ENCODE measurements around the gene SPINT4.
"Not testable (repeated sequence)": the region's sequence is repeated elsewhere in the genome, so short reads cannot be mapped to it uniquely, and the experiment has no call there.

SPINT4 gene

DNA sequence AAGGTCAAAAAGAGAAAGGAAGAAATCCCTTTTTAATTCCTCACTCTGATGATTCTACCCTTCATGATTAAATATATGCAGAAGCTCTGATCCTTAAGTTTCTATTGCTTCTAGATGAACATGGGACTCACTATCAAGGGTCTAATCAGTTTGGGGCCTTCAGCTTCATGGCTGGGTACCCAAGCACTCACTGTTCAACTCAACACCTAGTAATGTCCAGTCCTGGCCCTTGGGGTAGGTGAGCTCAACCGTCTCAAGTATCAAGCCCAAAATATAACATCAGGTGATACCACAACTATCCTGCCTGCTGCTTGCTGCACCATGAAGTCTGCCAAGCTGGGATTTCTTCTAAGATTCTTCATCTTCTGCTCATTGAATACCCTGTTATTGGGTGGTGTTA is at the start of gene SPINT4:
TSS of gene SPINT4 (plus strand) at position 301 of the 400 bp plus-strand sequence. CDS start at position 322, 21 bp downstream.
- no peak for DNase-seq

DNA sequence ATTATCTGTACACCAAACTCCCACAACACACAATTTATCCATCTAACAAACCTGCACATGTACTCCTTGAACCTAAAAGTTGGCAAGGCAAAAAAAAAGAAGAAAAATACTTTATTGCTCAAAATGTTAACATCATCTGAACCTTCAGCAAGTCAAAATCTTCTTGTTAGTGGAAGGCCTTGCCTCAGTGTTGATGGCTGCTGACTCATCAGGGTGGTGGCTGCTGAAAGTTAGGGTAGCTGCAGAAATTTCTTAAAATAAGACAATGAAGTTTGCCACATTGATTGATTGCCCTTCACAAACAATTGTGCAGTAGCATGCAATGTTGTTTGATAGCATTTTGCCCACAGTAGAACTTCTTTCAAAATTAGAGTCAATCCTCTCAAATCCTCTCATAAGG is 49.4 kb upstream of the SPINT4 start:
- no peak for DNase-seq

DNA sequence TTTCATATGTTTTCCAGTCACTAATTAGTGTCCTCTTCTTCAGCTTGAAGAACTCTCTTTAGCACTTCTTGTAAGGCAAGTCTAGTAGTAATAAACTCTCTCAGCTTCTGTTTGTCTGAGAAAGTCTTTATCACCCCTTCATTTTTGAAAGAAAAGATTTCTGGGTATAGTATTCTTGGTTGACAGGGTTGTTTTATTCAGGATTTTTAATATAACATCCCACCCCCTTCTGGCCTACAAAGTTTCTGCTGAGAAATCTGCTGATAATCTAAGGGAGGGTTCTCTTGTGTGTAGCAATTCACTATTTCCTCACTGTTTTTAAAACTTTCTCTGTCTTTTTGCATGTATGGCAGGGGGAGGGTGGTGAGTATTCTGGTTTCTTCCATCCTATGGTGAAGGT is 42.5 kb upstream of the SPINT4 start:
- DNase-seq = no peak

DNA sequence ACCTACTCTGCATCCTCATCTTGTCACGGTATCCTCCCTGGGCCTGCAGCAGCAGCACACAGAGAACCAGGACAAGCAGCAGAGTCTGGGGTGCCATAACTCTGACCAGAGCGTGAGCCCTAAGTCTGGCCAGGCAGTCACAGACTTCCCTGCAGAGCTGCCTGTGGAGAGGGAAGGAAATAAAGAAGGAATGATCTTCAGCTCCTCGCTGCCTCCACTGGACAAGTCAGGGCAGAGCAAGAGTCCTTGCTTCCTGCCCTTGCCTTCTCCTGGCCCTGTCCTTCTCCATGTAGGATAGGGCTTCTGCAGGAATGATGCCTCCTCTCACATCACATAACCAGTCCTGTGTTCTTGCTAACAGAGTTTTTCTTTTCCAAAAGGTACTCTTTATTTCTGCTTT is 36.3 kb upstream of the SPINT4 start:
- DNase-seq = no peak

DNA sequence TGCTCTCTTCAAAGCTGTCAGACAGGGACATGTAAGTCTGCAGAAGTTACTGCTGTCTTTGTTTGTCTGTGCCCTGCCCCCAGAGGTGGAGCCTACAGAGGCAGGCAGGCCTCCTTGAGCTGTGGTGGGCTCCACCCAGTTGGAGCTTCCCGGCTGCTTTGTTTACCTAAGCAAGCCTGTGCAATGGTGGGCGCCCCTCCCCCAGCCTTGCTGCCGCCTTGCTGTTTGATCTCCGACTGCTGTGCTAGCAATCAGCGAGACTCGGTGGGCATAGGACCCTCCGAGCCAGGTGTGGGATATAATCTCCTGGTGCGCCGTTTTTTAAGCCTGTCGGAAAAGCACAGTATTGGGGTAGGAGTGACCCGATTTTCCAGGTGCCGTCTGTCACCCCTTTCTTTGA is 28.8 kb upstream of the SPINT4 start:
- DNase-seq = not testable (repeated sequence)

DNA sequence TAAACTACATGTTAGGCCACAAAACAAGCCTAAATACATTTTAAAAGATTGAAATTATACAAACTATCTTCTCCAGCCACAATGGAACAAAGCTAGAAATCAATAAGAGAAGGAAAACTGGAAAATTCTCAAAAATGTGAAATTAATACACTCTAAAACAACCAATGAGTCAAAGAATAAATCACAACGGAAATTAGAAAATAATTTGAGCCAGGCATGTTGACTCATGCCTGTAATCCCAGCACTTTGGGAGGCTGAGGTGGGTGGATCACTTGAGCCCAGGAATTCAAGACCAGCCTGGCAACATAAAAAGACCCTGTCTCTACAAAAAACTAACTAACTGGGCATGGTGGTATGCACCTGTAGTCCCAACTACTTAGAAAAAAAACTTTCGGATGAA is 26.7 kb upstream of the SPINT4 start:
- no peak for DNase-seq

DNA sequence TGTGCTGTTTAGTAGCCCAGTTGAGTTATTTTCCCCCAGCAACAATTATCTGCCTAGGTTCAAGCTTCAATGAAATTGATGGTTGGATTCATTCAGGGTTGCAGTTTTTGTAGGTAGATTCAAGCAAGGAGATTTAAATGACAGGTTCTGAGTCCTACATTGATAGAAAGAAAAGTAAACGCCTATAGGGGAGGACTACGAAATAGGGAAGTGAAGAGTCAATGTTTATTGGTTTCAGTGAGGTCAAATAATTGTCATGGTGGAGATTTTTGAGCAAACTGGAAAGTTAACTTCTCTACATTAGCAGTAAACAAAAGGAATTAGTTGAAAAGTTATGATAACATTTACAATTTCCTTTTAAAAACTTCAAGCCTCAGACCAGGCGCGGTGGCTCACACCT is 21.0 kb upstream of the SPINT4 start:
- no peak for DNase-seq

DNA sequence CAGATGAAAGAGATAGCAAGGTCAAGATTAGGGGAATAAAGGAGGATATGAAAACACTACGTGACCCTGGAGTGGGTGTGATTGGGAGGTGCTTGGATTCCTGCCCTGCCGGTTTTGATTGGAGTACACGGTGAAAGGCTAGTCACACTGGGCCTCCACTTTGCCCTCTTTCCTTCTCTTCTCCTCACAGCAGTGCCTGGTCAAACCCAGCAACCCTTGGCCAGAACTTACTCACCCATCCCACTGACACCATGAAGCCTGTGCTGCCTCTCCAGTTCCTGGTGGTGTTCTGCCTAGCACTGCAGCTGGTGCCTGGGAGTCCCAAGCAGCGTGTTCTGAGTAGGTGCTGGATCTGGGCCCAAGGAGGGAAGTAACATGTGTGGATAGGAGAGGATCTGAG is 20.3 kb upstream of the SPINT4 start, which contains the start of gene WFDC13:
TSS of gene WFDC13 (plus strand) at position 166 of the 400 bp plus-strand sequence. CDS start at position 252, 86 bp downstream.
- DNase-seq = no peak

DNA sequence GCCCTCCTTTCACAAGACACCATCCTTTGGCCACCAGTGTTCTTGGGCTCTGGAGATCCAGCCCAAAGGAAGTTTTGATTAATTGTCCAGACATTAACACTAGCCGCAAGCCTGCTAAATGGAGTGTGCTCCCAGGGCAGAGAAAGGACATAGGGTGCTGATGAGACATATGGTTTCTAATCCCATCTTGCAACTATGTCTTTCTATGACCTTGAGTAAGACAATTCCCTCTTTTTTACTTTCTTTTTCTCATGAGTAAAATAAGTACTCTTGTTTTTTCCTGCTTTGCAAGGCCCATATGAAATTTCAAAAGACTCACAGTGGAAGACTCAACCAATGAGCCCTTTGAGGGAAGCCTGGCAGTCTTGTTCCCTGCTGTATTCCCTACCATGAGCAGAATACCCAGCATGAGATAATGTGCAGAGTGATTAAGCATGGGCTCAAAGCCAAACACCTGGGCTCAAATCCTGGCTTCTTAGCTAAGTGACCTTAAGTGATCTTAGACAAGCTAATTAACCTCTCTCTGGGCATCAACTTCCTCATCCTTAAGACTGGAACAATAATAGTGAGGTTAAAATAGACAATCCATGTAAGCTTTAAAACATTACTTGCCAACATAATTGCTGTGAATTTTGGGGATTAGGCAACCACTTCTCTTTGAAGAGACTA is 17.0 kb upstream of the SPINT4 start, which contains the start of gene WFDC10B:
TSS of gene WFDC10B (minus strand) at position 51 of the 669 bp plus-strand sequence. CDS start 19,027 bp downstream, outside the sequence.
- no peak for DNase-seq

DNA sequence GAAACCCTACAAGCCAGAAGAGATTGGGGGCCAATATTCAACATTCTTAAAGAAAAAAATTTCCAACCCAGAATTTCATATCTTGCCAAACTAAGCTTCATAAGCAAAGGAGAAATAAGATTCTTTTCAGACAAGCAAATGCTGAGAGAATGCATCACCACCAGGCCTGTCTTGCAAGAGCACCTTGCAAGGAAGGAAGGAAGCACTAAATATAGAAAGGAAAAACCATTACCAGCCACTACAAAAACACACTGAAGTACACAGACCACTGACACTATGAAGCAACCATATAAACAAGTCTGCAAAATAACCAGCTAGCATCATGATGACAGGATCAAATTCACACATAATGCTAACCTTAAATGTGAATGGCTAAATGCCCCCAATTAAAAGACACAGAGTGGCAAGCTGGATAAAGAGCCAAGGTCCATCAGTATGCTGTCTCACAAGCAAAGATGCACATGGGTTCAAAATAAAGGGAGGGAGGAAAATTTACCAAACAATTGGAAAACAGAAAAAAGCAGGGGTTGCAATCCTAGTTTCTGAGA is 5.9 kb upstream of the SPINT4 start:
- not testable (repeated sequence) for DNase-seq

DNA sequence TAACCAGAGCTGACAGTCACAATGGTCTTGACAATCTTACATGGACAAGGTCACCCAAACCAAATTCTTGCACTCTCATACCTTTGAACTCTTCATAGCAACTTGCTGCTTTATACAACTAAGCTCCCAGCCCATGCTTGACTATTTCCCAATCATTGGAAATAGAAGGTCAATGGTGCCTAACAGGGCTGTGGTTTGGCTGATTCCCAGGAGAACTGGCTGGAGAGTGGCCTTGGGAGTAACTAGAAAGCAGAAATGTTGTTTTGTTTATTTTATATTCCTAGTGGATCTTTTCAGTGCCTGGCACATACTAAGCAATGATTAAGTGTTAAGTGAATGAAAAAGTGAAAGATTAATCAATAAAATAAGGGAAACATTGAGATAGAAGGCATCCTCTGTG is 3.0 kb downstream of the SPINT4 start:
- DNase-seq = no peak

DNA sequence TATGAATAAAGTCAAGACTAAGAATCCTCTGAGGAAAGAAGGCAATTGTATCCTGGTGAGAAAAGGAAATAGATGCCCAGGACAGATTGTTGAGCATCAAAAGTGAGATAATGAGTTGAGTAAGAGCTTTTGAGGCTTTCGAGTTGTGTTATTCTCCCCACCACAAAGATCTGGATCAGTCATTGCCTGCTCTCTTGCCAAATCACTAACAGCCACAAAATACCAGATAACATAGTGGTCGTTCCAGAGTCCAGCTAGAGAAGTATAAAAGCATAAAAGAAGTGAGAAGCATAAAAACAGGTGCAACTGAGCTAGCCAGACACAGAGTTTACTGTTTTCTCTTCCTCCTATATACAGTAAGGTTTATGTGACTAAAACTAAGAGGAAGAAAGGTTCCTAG is 4.9 kb downstream of the SPINT4 start:
- DNase-seq = no peak

DNA sequence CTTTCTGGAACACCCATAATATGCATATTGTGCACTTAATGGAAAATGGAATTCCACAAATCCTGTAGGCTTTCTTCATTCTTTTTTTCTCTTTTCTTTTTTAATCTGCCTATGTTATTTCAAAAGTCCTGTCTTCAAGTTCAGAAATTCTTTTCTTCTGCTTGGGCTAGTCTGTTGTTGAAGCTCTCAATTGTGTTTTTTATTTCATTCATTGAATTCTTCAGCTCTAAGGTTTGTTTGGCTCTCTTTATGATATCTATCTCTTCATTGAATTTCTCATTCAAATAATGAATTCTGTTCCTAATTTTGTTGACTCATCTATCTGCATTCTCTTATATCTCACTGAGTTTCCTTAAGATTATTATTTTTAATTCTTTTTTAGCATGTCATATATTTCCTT is 10.1 kb downstream of the SPINT4 start:
- no peak for DNase-seq

DNA sequence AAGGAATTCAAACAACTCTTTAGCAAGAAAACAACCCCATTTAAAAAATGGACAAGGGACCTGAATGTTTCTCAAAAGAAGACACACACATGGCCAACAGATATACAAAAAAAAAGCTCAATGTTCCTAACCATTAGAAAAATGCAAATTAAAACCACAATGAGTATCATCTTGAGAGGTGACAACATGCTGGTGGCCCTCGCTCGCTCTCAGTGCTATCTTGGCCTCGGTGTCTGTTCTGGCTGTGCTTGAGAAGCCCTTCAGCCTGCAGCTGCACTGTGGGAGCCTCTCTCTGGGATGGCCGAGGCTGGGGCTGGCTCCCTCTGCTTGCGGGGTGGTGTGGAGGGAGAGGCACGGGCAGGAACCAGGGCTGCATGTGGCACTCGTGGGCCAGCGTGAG is 13.4 kb downstream of the SPINT4 start:
- no peak for DNase-seq

DNA sequence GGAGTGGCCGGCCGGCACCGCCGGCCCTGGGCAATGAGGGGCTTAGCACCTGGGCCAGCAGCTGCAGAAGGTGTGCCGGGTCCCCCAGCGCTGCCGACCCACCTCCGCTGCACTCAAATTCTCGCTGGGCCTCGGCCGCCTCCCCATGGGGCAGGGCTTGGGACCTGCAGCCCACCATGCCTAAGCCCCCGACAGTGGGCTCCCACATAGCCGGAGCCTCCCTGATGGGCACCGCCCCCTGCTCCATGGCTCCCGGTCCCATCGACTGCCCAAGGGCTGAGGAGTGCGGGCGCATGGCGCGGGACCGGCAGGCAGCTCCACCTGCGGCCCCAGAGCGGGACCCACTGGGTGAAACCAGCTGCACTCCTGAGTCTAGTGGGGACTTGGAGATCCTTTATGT is 13.8 kb downstream of the SPINT4 start:
- no peak for DNase-seq

DNA sequence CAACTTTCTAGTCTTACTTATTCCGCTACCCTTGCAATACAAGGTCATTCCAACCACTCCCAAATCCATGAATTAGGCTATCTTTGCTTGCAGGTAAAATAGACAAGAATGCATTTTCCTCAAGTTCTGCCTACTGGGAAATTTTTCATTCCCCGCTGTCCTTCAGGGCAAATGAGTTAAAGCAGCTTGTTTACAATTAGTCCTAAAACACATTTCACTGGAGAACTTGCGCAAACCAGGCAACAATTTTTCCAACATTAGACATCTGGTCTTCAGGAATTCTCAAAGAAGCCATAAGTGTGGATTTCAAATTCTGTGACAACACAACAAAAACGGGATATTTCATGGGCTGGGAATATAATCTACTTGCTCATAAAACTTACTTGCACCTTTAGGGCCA is 20.4 kb downstream of the SPINT4 start:
- no peak for DNase-seq

DNA sequence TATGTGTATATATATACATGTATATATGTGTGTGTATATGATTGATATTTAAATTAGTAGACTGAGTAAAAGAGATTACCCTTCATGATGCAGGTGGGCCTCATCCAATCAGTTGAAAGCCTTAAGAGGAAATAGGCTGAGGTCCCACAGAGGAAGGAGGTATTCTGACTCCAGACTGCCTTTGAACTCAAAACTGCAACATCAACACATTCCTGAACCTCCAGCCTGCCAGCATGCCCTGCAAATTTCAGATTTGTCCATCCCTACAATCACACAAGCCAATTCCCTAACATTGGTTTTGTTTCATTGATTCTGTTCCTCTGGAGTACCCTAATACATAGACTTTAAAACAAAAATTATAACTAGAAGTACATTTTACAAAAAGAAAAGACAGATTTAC is 22.9 kb downstream of the SPINT4 start:
- DNase-seq = no peak

DNA sequence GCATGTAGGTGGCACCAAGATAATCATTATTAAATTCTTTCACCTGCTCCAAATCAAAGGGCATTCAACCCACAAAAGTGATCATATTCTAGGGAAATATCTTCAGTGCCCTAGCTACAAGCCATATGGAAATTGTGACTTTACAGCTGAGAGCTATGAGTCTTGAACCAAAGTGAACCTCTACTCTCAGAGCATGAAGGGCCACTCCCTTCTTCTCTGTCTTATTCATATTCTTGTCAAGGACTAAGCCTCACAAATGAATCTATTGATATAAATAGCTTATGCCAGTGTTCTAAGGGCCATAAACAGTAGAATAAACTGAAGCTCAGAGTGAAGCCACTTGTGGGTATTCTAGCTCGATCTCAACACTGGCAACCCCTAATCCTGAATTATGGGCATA is 29.6 kb downstream of the SPINT4 start:
- no peak for DNase-seq

DNA sequence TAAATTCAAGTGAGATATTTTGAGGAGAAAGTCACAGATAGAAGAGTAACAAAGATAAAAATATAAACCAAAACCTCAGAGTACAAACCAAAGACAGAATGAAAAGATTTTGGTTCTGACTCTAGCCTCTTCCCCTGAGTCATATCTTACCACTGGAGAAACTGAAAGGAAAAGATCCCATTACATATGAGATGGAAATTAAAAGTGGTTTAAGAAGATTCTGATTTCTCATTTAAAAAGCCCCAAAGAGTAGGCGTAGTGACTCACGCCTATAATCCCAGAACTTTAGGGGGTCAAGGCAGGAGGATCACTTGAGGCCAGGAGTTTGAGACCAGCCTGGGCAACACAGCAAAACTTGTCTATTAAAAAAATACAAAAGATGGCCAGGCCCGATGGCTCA is 30.6 kb downstream of the SPINT4 start:
- DNase-seq = no peak

DNA sequence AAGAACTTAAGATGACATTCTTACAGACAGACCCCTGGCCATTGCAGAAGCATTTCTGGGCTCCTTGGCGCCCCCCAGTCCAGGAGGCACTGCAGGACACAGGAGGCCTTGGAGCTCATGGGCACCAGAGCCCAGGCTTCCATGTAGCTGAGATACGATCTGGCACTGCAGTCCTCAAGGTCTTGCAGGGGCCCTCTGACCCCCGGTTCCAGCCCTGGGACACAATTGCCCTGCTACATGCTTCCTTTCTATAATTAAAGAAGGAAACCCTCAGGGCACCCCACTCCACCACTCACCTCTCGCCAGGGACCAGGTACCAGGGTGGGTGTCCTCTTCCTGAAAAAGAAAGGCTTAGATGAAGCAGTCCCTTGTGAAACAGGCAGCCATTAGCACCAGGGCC is 35.9 kb downstream of the SPINT4 start:
- DNase-seq = no peak

DNA sequence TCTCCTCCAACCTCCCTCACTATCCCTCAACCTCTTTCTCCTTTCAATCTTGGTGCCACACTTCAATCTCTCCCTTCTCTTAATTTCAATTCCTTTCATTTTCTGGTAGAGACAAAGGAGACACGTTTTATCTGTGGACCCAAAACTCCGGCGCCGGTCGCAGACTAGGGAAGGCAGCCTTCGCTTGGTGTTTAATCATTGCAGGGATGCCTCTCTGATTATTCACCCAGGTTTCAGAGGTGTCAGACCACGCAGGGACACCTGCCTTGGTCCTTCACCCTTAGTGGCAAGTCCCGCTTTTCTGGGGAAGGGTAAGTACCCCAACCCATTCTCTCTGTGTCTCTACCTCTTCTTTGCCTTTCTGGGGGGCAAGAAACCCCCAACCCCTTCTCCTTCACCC is 37.8 kb downstream of the SPINT4 start:
- not testable (repeated sequence) for DNase-seq

DNA sequence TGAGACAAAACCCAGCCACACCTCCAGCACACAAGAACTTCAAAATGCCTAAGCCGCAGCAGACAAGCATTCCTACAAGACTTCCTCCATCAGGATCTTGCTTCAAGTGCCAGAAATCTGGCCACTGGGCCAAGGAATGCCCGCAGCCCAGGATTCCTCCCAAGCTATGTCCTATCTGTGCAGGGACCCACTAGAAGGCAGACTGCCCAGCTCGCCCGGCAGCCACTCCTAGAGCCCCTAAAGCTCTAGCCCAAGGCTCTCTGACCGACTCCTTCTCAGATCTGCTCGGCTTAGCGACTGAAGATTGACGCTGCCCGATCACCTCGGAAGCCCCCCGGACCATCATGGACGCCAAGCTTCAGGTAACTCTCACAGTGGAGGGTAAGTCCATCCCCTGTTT is 39.8 kb downstream of the SPINT4 start:
- not testable (repeated sequence) for DNase-seq

DNA sequence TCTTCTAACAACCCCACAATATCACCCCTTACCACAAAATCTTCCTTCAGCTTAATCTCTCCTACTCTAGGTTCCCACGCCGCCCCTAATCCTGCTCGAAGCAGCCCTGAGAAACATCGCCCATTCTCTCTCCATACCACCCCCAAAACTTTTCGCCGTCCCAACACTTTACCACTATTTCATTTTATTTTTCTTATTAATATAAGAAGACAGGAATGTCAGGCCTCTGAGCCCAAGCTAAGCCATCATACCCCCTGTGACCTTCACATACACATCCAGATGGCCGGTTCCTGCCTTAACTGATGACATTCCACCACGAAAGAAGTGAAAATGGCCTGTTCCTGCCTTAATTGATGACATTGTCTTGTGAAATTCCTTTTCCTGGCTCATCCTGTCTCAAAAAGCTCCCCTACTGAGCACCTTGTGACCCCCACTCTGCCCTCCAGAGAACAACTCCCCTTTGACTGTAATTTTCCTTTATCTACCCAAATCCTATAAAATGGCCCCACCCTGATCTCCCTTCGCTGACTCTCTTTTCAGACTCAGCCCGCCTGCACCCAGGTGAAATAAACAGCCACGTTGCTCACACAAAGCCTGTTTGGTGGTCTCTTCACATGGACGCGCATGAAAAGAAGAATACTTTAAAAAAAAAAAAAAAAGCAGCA is 42.6 kb downstream of the SPINT4 start:
- not testable (repeated sequence) for DNase-seq

DNA sequence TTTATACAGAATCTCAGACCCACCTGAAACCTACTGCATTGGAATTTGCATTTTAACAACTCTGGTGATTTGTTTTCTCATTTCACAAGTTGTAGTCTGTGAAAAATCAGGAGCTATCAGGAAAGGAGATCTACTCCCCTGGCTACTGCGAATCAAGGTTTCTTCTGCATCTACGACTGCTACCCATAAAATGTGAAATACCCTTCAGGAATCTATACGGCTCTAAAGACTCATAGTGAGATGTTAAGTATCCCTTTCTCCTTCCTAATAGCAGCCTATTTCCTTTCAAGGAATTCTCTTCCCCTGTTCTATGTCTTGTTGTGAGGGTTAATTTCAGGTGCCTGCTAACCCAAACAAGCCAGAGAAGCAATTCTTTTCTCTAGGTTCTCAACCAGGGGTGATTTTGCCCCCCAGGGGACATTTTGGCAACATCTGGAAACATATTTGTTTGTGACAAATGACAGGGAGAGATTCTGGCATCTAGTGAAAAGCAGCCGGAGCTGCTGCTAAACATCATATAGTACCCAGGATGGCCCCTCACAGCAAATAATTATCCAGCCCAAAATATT is 43.2 kb downstream of the SPINT4 start:
- DNase-seq = no peak
